D341Med (cell line): ENCODE data around the gene BUD23.
"Not testable (repeated sequence)": the region's sequence is repeated elsewhere in the genome, so short reads cannot be mapped to it uniquely, and the experiment has no call there.

Experiments
- DNase-seq: peaks from one replicate; pipeline ENCODE4 v3.0.0; 2012; ENCODE audit warnings: low spot score

BUD23 gene

GRCh38 chr7:73683056-73683787, at the start of gene BUD23, which contains the start of gene DNAJC30:
Gene BUD23, plus strand, starts transcription at chr7:73683597. Its CDS starts 29 bp downstream, at chr7:73683626.
Gene DNAJC30, minus strand, starts transcription at chr7:73683453. Its CDS starts 30 bp downstream, at chr7:73683423.
- peak; percentile 98 for DNase-seq

GRCh38 chr7:73633844-73634243, 49.6 kb upstream of the BUD23 start:
- no peak for DNase-seq

- DNase-seq, result no peak
These were observed 47.8 kb upstream of the BUD23 start for GRCh38 chr7:73635428-73636200.

GRCh38 chr7:73638911-73639310, 44.5 kb upstream of the BUD23 start:
- DNase-seq, result no peak

GRCh38 chr7:73642834-73643233, 40.6 kb upstream of the BUD23 start:
- DNase-seq, result no peak

- DNase-seq, result no peak
These were observed 38.6 kb upstream of the BUD23 start for GRCh38 chr7:73644688-73645286.

GRCh38 chr7:73645643-73646174, 37.7 kb upstream of the BUD23 start:
- DNase-seq, result no peak

- no peak for DNase-seq
These were observed 36.3 kb upstream of the BUD23 start for GRCh38 chr7:73646785-73647724.

- peak; percentile 86 for DNase-seq
These were observed 35.4 kb upstream of the BUD23 start for GRCh38 chr7:73647725-73648592.

- DNase-seq, result no peak
These were observed 34.6 kb upstream of the BUD23 start for GRCh38 chr7:73648593-73649332.

- DNase-seq, result no peak
These were observed 33.8 kb upstream of the BUD23 start for GRCh38 chr7:73649576-73649975.

GRCh38 chr7:73650524-73650923, 32.9 kb upstream of the BUD23 start:
- no peak for DNase-seq

GRCh38 chr7:73652541-73652949, 30.9 kb upstream of the BUD23 start:
- DNase-seq, result no peak

- DNase-seq, result not testable (repeated sequence)
These were observed 28.1 kb upstream of the BUD23 start for GRCh38 chr7:73655309-73655708.

- no peak for DNase-seq
These were observed 23.4 kb upstream of the BUD23 start for GRCh38 chr7:73659983-73660382.

- DNase-seq, result not testable (repeated sequence)
These were observed 22.8 kb upstream of the BUD23 start for GRCh38 chr7:73660594-73660993.

GRCh38 chr7:73663033-73663432, 20.4 kb upstream of the BUD23 start:
- no peak for DNase-seq

- DNase-seq, result peak; percentile 98
These were observed 15.9 kb upstream of the BUD23 start, which contains the start of gene VPS37D for GRCh38 chr7:73667344-73668102. Gene VPS37D, plus strand, starts transcription at chr7:73667831. Its CDS starts 128 bp downstream, at chr7:73667959.
